ENCODE measurements around the gene NAT9. TPM values are rescaled to one million over a fixed set of nuclear protein-coding genes. Genes with fewer than 3 reads are reported as not detected.

NAT9 gene
- total RNA-seq, 1 experiment from 2014 or later = 63.5 TPM

GRCh38 chr17:74792586-74793105, 16.5 kb upstream of the NAT9 start:
- Histone ChIP-seq H3K23ac (ENCODE audit: insufficient read length, low read depth, low read length) (no peak overlapping the region), H3K79me1 (ENCODE audit: insufficient read depth, low read depth, low read length, poor library complexity, severe bottlenecking) (no peaks in the 10 kb centered on the region)
- TF ChIP-seq CTCF (conservative IDR thresholded peaks at IDR 0.05) = no peak

More at GRCh38 chr17:74792586-74793105, 16.5 kb upstream of the NAT9 start:
- no peak overlapping the region for H3K4me2 ChIP-seq (ENCODE audit: insufficient read depth, insufficient read length, low read length)
- no peak overlapping the region for H4K91ac ChIP-seq (ENCODE audit: insufficient read length, low read depth, low read length)
- no peaks in the 10 kb centered on the region for H3K9me3 ChIP-seq (ENCODE audit: control insufficient read depth, low read depth, low read length)
- H2BK20ac ChIP-seq (ENCODE audit: low read depth, low read length, poor library complexity, severe bottlenecking) = no peak overlapping the region
- H3K27ac Mint-ChIP-seq = no peak overlapping the region
- no peak overlapping the region for H3K4ac ChIP-seq (ENCODE audit: low read depth, low read length)
- no peak overlapping the region for H2BK12ac ChIP-seq (ENCODE audit: insufficient read length, low read depth, low read length)
- H3K14ac ChIP-seq (ENCODE audit: insufficient read depth, low read length) = no peak overlapping the region
- no peaks in the 10 kb centered on the region for H4K20me1 ChIP-seq (ENCODE audit: control insufficient read depth, insufficient read depth, insufficient read length)
- H2AK5ac ChIP-seq (ENCODE audit: insufficient read length, low read length) = no peak overlapping the region
- H2AFZ ChIP-seq (ENCODE audit: low read length) = no peak overlapping the region
- H3K18ac ChIP-seq (ENCODE audit: insufficient read length, low read depth, low read length) = no peak overlapping the region
- H3K9ac ChIP-seq (ENCODE audit: extremely low read depth, insufficient read length, low read length) = no peak overlapping the region
- H3K9me3 Mint-ChIP-seq = no peaks in the 10 kb centered on the region
- H2BK120ac ChIP-seq (ENCODE audit: low read depth, low read length, poor library complexity, severe bottlenecking) = no peak overlapping the region
- H3K36me3 Mint-ChIP-seq (ENCODE audit: insufficient read depth in 1 of 3, low read depth in 3 of 3) = peaks cover 4 to 48% (median 39%) of the 10 kb centered on the region in 3 experiments; a peak in 6 of 7 replicates
- no peak overlapping the region for H3K4me3 Mint-ChIP-seq
- H3K79me2 ChIP-seq (ENCODE audit: insufficient read depth, low read length) = no peaks in the 10 kb centered on the region
- H3K27me3 ChIP-seq (ENCODE audit: insufficient read depth, low read length) = no peaks in the 10 kb centered on the region
- peaks cover 0 to 5% of the 10 kb centered on the region in 2 experiments; a peak in 2 of 4 replicates for H3K4me1 Mint-ChIP-seq
- H3K27me3 Mint-ChIP-seq (ENCODE audit: low read depth) = no peaks in the 10 kb centered on the region
- H3K56ac ChIP-seq (ENCODE audit: insufficient read length, low read depth, low read length) = no peak overlapping the region
- H3K27ac ChIP-seq (ENCODE audit: insufficient read length, low read depth, low read length) = no peak overlapping the region
- peaks cover 3% of the 10 kb centered on the region; the same call in 1 of the 2 replicates for H3K4me1 ChIP-seq (ENCODE audit: insufficient read depth, low read length)
- H3K23me2 ChIP-seq (ENCODE audit: insufficient read length, low read depth, low read length, poor library complexity, severe bottlenecking) = no peaks in the 10 kb centered on the region
- no peak overlapping the region for H3T11ph ChIP-seq (ENCODE audit: low read length)
- H2BK15ac ChIP-seq (ENCODE audit: low read depth, low read length) = no peak overlapping the region; the same call in 1 of the 2 replicates
- no peak for DNase-seq
- WGBS (ENCODE audit: extremely low coverage, insufficient read length, low lambda C conversion rate) = no CpG with 5 or more reads among the region's 12 CpGs
- H4K5ac ChIP-seq (ENCODE audit: insufficient read length, low read depth, low read length) = no peak overlapping the region
- no peak overlapping the region for H2BK5ac ChIP-seq (ENCODE audit: insufficient read length, low read length)
- H4K8ac ChIP-seq (replicated peaks; ENCODE audit: insufficient read length, low read depth, low read length) = no peak overlapping the region
